IgD-negative memory B cell (primary cell): ENCODE results near the gene ECHDC3. TPM values are rescaled to one million over a fixed set of nuclear protein-coding genes. Genes with fewer than 3 reads are reported as not detected.

Source experiments
- H3K27ac Mint-ChIP-seq, 3 donors: one replicate each; pipeline ENCODE4 v1.8.0; 2020 to 2022; ENCODE audit warnings: mild to moderate bottlenecking in 3 of 3, mixed read lengths in 3 of 3, moderate library complexity in 1 of 3
- H3K27me3 Mint-ChIP-seq: one replicate; pipeline ENCODE4 v1.8.0; 2021; ENCODE audit warnings: mixed read lengths
- H3K36me3 Mint-ChIP-seq: one replicate; pipeline ENCODE4 v1.8.0; 2020; ENCODE audit warnings: mild to moderate bottlenecking, mixed read lengths
- H3K4me1 Mint-ChIP-seq, 3 donors: one replicate each; pipeline ENCODE4 v1.8.0; 2020 to 2022; ENCODE audit warnings: mixed read lengths in 3 of 3, mild to moderate bottlenecking in 1 of 3
- H3K4me3 Mint-ChIP-seq, 4 donors: one replicate each; pipeline ENCODE4 v1.8.0; 2020 to 2022; ENCODE audit warnings: mild to moderate bottlenecking in 4 of 4, mixed read lengths in 4 of 4, moderate library complexity in 3 of 4
- H3K9me3 Mint-ChIP-seq, 3 donors: one replicate each; pipeline ENCODE4 v1.8.0; 2020 to 2021; ENCODE audit warnings: mixed read lengths in 3 of 3, mild to moderate bottlenecking in 1 of 3
- polyA plus RNA-seq: library from polyadenylated mRNA; unstranded; fragments of 300-500 nt; fragmentation: Illumina TruSeq; gene quantifications from one replicate; pipeline ENCODE4 v1.2.3, GENCODE V29; 2021

The ECHDC3 gene, protein sequence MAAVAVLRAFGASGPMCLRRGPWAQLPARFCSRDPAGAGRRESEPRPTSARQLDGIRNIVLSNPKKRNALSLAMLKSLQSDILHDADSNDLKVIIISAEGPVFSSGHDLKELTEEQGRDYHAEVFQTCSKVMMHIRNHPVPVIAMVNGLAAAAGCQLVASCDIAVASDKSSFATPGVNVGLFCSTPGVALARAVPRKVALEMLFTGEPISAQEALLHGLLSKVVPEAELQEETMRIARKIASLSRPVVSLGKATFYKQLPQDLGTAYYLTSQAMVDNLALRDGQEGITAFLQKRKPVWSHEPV
- polyA plus RNA-seq: 0.73 TPM

DNA sequence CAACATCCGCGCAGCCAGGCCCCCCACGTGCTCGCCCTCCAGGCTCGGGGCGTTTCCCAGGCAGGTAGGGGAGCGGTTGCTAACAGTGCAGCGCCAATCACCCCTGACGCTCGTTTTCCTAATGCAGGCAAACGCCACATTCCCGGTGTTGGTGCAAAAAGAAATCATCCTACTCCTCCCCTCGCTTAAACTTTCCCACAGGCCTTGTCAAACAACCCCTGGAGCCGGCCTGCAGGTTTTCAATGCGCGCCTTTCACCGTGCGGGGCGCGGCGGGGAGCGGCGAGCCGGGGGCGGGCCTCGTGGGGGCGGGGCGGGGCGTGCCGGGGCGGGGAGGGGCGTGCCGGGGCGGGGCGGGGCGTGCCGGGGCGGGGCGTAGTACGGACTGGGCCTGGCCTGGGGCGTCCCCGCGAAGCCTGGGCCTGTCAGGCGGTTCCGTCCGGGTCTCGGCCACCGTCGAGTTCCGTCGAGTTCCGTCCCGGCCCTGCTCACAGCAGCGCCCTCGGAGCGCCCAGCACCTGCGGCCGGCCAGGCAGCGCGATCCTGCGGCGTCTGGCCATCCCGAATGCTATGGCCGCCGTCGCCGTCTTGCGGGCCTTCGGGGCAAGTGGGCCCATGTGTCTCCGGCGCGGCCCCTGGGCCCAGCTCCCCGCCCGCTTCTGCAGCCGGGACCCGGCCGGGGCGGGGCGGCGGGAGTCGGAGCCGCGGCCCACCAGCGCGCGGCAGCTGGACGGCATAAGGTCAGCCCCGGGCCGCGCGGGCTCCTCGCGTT, at the start of gene ECHDC3:
Gene ECHDC3 (plus strand): TSS at position 374 of the 770 bp plus-strand sequence. CDS start 195 bp downstream, at position 569.
- H3K4me3 Mint-ChIP-seq: peak within 1 kb of the TSS; percentile 79 to 89 (median 86)
- no peaks in the 10 kb centered on the region for H3K9me3 Mint-ChIP-seq
- H3K27ac Mint-ChIP-seq: peak within 1 kb of the TSS in 2 of 3 donors; percentile 46 to 60

DNA sequence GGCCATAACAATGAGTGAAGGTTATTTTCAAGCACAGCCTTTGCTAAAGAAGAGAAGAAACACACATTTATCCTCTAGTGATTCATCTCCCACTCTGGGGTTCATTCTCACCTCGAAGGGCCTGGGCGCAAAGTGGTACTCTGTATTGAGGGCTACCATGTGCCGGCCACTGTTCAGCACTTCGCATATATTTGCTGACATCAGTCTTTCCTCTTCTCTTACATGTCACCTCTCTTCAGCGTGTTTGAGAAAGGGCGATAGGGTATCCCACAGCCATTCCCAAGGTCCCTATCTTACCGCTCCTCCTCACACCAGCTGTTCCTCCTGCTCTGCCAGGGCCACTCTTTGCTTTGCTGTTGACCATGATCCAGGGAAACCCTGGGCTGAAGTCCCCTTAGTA, 48.8 kb upstream of the ECHDC3 start:
- no peaks in the 10 kb centered on the region for H3K36me3 Mint-ChIP-seq
- no peak overlapping the region for H3K4me3 Mint-ChIP-seq
- H3K27ac Mint-ChIP-seq: peak overlapping the region in 1 of 3 donors; percentile 32
- H3K27me3 Mint-ChIP-seq: no peaks in the 10 kb centered on the region
- no peaks in the 10 kb centered on the region for H3K9me3 Mint-ChIP-seq
- peaks cover 15 to 35% (median 34%) of the 10 kb centered on the region in 3 donors for H3K4me1 Mint-ChIP-seq

More for the DNA sequence above, at the start of gene ECHDC3:
- peaks cover 7 to 17% (median 14%) of the 10 kb centered on the region in 3 donors for H3K4me1 Mint-ChIP-seq
- H3K27me3 Mint-ChIP-seq: peaks cover 3% of the 10 kb centered on the region
- no peaks in the 10 kb centered on the region for H3K36me3 Mint-ChIP-seq

DNA sequence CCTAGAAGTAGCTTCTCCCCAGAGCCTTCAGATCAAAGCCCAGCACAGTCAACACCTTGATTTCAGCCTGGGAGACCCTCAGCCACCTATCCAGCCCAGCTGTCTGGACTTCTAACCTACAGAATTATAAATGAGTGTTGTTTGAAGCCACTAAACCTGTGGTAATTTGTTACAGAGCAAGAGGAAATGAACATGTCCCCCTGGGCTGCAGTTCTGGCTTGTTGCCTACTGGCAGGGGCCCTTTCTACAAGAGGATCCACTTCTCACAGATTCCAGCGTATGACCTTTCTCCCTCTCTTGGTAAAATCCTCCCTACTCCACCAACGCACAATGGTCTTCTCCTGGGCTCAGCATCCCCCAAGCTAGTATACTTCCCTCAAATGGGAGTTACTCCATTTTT, 46.4 kb upstream of the ECHDC3 start:
- H3K4me1 Mint-ChIP-seq: peaks cover 28 to 46% (median 45%) of the 10 kb centered on the region in 3 donors

DNA sequence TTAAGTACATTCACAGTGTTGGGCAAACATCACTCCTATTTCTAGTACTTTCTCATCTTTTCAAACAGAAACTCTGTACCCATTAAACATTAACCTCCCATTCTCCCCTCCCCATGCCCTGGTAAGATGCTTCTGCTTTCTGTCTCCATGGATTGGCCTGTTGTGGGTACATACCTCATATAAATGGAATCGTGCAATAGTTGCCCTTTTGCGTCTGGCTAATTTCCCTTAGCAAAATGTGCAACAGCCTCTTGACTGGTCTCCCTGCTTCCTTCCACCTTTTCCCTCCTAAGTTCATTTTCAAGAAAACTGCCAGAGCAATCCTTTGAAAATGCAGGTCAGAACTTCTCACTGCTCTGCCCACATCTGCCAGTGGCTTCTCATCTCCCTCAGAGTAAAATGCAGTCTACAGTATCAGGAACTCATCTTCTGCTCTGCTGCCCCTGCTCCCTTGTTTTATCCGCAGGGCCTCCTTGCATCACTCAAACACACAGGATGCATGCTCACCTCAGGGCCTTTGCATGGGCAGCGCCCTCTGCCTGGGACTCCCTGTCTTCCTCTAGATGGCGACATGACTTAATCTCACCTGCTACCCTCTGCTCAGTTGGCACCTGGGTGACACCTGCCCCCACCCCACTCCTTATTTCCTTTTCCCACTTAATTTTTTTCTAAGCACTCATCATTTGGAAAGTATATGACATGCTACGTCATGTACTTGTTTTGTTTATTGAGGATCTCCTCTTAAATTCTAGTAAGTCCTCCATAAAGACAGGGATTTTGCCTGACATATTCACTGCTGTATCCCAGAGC, 44.3 kb upstream of the ECHDC3 start:
- Mint-ChIP-seq H3K36me3 (no peaks in the 10 kb centered on the region), H3K9me3 (no peaks in the 10 kb centered on the region), H3K27me3 (no peaks in the 10 kb centered on the region), H3K27ac (peak overlapping the region in 2 of 3 donors; percentile 18 to 33), H3K4me1 (peaks cover 28 to 45% (median 43%) of the 10 kb centered on the region in 3 donors), H3K4me3 (peak overlapping the region in 2 of 4 donors; percentile 6 to 52)

More for the DNA sequence above, 46.4 kb upstream of the ECHDC3 start:
- H3K4me3 Mint-ChIP-seq: peak overlapping the region in 2 of 4 donors; percentile 34 to 70
- no peak overlapping the region for H3K27ac Mint-ChIP-seq
- H3K27me3 Mint-ChIP-seq: no peaks in the 10 kb centered on the region
- no peaks in the 10 kb centered on the region for H3K9me3 Mint-ChIP-seq
- no peaks in the 10 kb centered on the region for H3K36me3 Mint-ChIP-seq

DNA sequence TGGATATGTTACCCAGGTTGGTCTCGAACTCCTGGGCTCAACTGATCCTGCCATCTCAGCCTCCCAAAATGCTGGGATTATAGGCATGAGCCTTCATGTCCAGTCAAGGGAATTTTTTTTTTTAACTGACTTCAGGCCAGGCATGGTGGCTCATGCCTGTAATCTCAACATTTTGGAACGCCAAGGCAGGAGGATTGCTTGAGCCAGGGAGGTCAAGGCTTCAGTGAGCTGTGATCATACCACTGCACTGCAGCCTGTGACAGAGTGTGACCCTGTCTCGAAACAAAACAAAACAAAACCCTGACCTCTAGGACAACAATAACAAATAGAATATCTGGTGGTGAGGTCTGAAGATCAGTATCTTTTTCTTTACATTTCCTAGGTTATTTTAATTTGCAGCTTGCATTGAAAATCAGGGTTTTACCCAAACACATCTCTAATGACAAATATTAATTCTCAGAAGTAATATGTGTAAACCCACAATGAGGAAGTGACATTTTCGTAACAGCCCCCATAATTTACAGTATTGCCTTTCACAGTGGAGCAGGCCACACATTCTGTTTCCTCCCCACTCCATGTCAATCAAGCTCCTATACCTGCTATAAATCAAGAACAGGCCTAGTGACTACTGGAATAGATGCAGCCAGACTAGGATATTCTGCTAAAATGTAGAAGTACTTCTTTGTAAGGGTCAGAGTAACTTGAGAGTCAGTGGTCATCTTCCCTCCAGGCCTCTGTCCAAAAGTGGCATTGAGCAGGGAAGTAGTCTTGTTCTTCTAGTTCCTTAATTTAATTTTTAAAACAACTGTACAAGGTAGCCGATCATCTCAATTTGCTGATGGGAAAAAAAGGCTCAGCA, 43.3 kb upstream of the ECHDC3 start:
- Mint-ChIP-seq H3K4me1 (peaks cover 28 to 47% (median 43%) of the 10 kb centered on the region in 3 donors), H3K27me3 (no peaks in the 10 kb centered on the region), H3K27ac (peak overlapping the region in 2 of 3 donors; percentile 33 to 85), H3K4me3 (peak overlapping the region in 2 of 4 donors; percentile 63 to 76), H3K36me3 (no peaks in the 10 kb centered on the region), H3K9me3 (no peaks in the 10 kb centered on the region)

DNA sequence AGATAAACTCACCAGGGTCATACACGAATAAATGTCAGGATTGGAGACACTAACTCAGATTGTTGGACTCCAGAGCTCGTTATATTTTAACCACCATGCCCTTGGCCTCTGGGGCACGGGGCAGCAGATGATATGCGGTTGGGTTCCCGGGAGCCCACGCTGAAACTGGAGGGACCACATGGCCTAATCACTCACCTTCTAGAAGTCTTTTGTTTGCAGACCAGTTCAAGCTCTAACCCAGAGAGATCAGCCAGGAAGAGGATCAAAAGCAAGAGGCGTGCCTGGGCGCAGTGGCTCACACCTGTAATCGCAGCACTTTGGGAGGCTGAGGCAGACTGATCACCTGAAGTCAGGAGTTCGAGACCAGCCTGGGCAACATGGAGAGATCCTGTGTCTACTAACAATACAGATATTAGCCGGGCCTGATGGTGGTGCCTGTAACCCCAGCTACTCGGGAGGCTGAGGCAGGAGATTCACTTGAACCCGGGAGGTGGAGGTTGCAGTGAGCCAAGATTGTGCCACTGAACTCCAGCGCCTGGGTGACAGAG, 42.6 kb upstream of the ECHDC3 start:
- Mint-ChIP-seq H3K4me1 (peaks cover 28 to 47% (median 45%) of the 10 kb centered on the region in 3 donors), H3K9me3 (no peaks in the 10 kb centered on the region), H3K27ac (peak overlapping the region in 2 of 3 donors; percentile 21 to 85), H3K4me3 (peak overlapping the region in 2 of 4 donors; percentile 63 to 76), H3K36me3 (no peaks in the 10 kb centered on the region), H3K27me3 (no peaks in the 10 kb centered on the region)

DNA sequence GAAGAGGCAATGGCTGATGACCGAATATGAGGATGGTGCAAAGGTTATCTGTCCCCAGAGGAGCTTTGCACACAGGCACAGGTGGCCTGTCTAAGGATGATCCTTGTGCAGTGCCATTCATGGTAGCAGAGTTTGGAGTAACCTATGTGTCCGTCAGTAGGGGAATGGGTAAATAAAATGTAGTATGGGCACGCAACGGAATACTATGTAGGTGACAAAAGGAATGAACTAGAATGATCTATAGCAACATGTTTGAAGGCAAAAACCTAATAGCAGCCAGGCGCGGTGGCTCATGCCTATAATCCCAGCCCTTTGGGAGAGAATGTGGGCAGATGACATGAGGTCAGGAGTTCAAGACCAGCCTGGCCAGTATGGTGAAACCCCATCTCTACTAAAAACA, 41.6 kb upstream of the ECHDC3 start:
- H3K36me3 Mint-ChIP-seq: no peaks in the 10 kb centered on the region
- H3K4me1 Mint-ChIP-seq: peaks cover 27 to 46% (median 44%) of the 10 kb centered on the region in 3 donors
- no peak overlapping the region for H3K4me3 Mint-ChIP-seq
- H3K9me3 Mint-ChIP-seq: no peaks in the 10 kb centered on the region
- H3K27ac Mint-ChIP-seq: no peak overlapping the region
- H3K27me3 Mint-ChIP-seq: no peaks in the 10 kb centered on the region

DNA sequence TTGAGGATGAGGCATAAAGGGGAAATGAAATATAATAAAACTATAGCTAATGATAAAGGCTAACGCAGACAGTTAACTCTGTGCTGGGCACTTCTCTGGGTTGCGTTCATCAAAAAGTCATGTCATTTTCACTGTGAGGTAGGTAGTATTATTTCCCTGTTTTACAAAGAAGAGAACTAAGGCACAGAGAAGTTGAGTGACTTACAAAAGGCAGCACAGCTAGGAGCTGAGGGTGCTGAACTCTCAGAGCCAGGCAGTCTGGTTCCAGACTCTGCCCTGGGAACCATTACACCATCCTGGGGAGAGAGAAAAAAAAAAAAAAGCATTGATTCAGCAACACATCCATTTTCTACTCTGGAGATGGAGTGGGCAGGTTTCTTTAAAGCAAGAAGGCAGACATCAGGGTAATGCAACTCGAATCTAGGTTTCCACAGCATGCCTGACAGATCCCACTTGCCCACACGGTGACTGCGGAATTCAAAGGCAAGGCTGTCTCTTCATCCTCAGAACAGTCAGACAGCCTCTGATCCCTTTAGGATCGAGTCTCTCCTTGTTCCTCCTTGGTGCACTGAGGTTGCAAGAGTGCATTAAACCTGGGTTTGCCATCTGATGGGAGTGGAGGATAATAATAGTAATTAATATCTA, 40.6 kb upstream of the ECHDC3 start:
- Mint-ChIP-seq H3K4me1 (peaks cover 21 to 39% (median 34%) of the 10 kb centered on the region in 3 donors), H3K27ac (no peak overlapping the region), H3K9me3 (no peaks in the 10 kb centered on the region), H3K4me3 (no peak overlapping the region), H3K27me3 (no peaks in the 10 kb centered on the region), H3K36me3 (no peaks in the 10 kb centered on the region)

DNA sequence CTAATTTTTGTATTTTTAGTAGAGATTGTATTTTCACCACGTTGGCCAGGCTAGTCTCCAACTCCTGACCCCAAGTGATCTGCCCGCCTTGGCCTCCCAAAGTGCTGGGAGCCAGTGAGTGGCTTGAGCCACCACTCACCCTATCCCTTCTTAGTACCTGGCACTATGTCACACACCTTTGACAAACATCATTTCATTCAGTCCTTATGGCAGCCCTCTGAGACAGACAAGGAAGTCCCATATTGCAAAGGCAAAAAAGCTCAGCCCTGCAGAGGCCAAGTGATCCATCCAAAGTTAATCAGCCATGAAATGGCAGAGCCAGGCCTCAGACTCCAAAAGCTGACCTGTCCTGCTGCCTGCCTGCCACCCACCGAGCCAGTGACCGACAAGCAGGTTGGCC, 39.9 kb upstream of the ECHDC3 start:
- Mint-ChIP-seq H3K9me3 (no peaks in the 10 kb centered on the region), H3K27me3 (no peaks in the 10 kb centered on the region), H3K4me3 (no peak overlapping the region), H3K4me1 (peaks cover 21 to 34% (median 33%) of the 10 kb centered on the region in 3 donors), H3K27ac (no peak overlapping the region), H3K36me3 (no peaks in the 10 kb centered on the region)

DNA sequence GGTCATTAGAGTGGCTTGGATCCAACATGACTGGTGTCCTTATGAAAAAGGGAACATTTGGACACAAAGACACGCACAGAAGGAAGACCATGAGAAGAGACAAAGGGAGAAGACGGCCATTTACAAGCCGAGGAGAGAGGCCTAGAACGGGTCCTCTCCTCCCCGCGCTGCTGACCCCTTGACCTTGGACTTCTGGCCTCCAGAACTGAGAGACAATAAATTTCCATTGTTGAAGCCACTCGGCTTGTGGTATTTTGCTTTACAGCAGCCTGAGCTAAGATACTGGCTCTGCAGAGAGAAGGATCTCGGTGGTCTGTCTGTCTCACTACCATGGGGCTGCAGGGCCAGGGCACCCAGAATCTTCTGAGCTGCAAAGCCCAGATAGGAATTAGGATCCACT, 38.1 kb upstream of the ECHDC3 start:
- H3K36me3 Mint-ChIP-seq: no peaks in the 10 kb centered on the region
- no peaks in the 10 kb centered on the region for H3K9me3 Mint-ChIP-seq
- no peaks in the 10 kb centered on the region for H3K27me3 Mint-ChIP-seq

DNA sequence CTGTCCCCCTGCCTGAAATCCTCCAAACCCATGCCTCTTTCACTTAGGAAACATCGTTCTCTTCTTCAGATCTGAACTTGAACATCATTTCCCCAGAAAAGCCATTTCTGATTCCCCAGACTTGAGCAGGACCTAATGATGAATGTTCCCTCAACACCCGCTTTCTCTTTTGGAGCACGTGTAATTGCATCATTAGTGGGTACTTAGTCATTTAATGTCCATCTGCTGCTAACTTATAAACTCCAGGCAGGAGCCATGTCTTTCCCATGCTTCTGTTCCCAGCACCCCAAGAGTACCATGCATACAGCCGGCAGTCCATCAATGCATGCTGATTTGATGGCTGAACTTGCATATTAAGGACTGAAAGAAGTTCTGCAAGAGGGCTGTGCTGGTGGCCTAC, 36.5 kb upstream of the ECHDC3 start:
- Mint-ChIP-seq H3K4me3 (no peak overlapping the region), H3K27ac (no peak overlapping the region), H3K4me1 (peaks cover 4 to 16% (median 13%) of the 10 kb centered on the region in 3 donors), H3K36me3 (no peaks in the 10 kb centered on the region), H3K27me3 (no peaks in the 10 kb centered on the region), H3K9me3 (no peaks in the 10 kb centered on the region)

More for the DNA sequence above, 38.1 kb upstream of the ECHDC3 start:
- H3K4me1 Mint-ChIP-seq: peaks cover 7 to 23% (median 20%) of the 10 kb centered on the region in 3 donors
- H3K27ac Mint-ChIP-seq: no peak overlapping the region
- H3K4me3 Mint-ChIP-seq: no peak overlapping the region

DNA sequence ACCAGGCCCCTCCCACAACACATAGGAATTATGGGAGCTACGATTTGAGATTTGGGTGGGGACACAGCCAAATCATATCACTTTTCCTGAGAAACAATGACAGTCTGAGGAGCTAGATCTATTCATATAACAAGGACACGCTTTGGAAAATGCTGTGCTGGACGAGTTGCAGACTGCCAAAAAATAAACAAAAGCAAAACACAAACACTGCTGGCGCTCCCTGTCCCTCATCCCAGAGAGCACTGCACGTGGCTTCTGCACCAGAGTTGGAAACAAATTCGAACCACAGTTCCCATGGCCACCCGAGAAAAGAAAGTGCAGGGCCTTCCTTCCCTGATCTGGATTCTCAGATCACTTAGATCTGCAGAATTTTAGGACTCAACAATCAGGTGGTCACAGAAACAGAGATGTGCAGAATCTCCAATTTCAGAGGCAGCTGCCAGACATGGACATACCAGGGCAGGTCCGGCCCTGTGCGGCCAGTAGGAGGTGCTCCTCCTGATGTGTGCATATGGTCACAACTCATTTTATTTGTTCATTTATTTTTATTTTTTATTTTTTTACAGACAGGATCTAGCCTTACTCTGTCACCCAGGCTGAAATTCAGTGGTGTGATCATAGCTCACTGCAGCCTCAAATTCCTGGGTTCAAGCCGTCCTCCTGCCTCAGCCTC, 35.2 kb upstream of the ECHDC3 start:
- H3K9me3 Mint-ChIP-seq: no peaks in the 10 kb centered on the region

More for the DNA sequence above, 35.2 kb upstream of the ECHDC3 start:
- no peak overlapping the region for H3K4me3 Mint-ChIP-seq
- H3K36me3 Mint-ChIP-seq: no peaks in the 10 kb centered on the region
- H3K27me3 Mint-ChIP-seq: no peaks in the 10 kb centered on the region
- H3K27ac Mint-ChIP-seq: peak overlapping the region in 1 of 3 donors; percentile 67
- peaks cover 7 to 21% (median 16%) of the 10 kb centered on the region in 3 donors for H3K4me1 Mint-ChIP-seq
